Activated naive CD4-positive, alpha-beta T cell treated with anti-CD3 and anti-CD28 coated beads, Interleukin-2, amount 10 ng/mL, durations not matched to agents 7 days and 5 days (primary cell): ENCODE results near the gene RASGRF2.

ENCODE experiments used
- CTCF ChIA-PET: fragments of 350-600 bp; sonication (Branson Sonifier 250); formaldehyde crosslinking; loops from one replicate; lab custom pipeline; 2021; ENCODE audit warnings: antibody characterized with exemption; lab: Charles Lee
- DNase-seq: peaks from one replicate; pipeline ENCODE4 v3.0.0-alpha.2; 2020
- H3K27ac Mint-ChIP-seq: one replicate; pipeline ENCODE4 v1.8.0; 2021; ENCODE audit warnings: mild to moderate bottlenecking, moderate library complexity, mixed read lengths
- H3K27me3 Mint-ChIP-seq: one replicate; pipeline ENCODE4 v1.8.0; 2021; ENCODE audit warnings: mild to moderate bottlenecking, mixed read lengths
- H3K36me3 Mint-ChIP-seq: one replicate; pipeline ENCODE4 v1.8.0; 2021; ENCODE audit warnings: mixed read lengths
- H3K4me1 Mint-ChIP-seq: one replicate; pipeline ENCODE4 v1.8.0; 2021; ENCODE audit warnings: mixed read lengths
- H3K4me3 Mint-ChIP-seq: one replicate; pipeline ENCODE4 v1.8.0; 2021; ENCODE audit warnings: mild to moderate bottlenecking, moderate library complexity, mixed read lengths
- H3K9me3 Mint-ChIP-seq: one replicate; pipeline ENCODE4 v1.8.0; 2021; ENCODE audit warnings: mixed read lengths

RASGRF2 gene

GRCh38 chr5:80933036-80933435, 27.1 kb upstream of the RASGRF2 start:
- Mint-ChIP-seq H3K27me3 (no peaks in the 10 kb centered on the region), H3K4me3 (no peak overlapping the region), H3K9me3 (no peaks in the 10 kb centered on the region), H3K27ac (no peak overlapping the region), H3K36me3 (no peaks in the 10 kb centered on the region), H3K4me1 (peaks cover 3% of the 10 kb centered on the region)
- CTCF ChIA-PET, result no interaction called here
- no peak for DNase-seq

- Mint-ChIP-seq H3K9me3 (no peaks in the 10 kb centered on the region), H3K27me3 (no peaks in the 10 kb centered on the region), H3K4me3 (no peak overlapping the region), H3K36me3 (no peaks in the 10 kb centered on the region), H3K4me1 (peaks cover 3% of the 10 kb centered on the region), H3K27ac (no peak overlapping the region)
- CTCF ChIA-PET, result interaction anchor here (1.1 to 1.2 kb wide), 2 partner anchors 10 to 257 kb away, joined by 3 to 5 read pairs; no protein-coding TSS in a partner anchor
- DNase-seq, result no peak
These were observed 25.4 kb upstream of the RASGRF2 start for GRCh38 chr5:80934751-80935150.

- DNase-seq, result no peak
- Mint-ChIP-seq H3K36me3 (no peaks in the 10 kb centered on the region), H3K9me3 (no peaks in the 10 kb centered on the region), H3K4me1 (peaks cover 3% of the 10 kb centered on the region), H3K27ac (no peak overlapping the region), H3K27me3 (no peaks in the 10 kb centered on the region), H3K4me3 (no peak overlapping the region)
- CTCF ChIA-PET, result interaction anchor here (0.8 to 1.4 kb wide), 5 partner anchors 9 to 230 kb away, joined by 3 to 5 read pairs (median 4); no protein-coding TSS in a partner anchor
These were observed 24.3 kb upstream of the RASGRF2 start for GRCh38 chr5:80935811-80936385.

- H3K36me3 Mint-ChIP-seq, result no peaks in the 10 kb centered on the region
- CTCF ChIA-PET, result interaction anchor here (0.8 to 1.4 kb wide), 2 partner anchors 10 to 229 kb away, joined by 3 to 5 read pairs; no protein-coding TSS in a partner anchor
- H3K4me3 Mint-ChIP-seq, result no peak overlapping the region
- H3K4me1 Mint-ChIP-seq, result peaks cover 3% of the 10 kb centered on the region
- H3K9me3 Mint-ChIP-seq, result no peaks in the 10 kb centered on the region
- no peaks in the 10 kb centered on the region for H3K27me3 Mint-ChIP-seq
- no peak for DNase-seq
- no peak overlapping the region for H3K27ac Mint-ChIP-seq
These were observed 23.3 kb upstream of the RASGRF2 start for GRCh38 chr5:80936881-80937280.

DNA sequence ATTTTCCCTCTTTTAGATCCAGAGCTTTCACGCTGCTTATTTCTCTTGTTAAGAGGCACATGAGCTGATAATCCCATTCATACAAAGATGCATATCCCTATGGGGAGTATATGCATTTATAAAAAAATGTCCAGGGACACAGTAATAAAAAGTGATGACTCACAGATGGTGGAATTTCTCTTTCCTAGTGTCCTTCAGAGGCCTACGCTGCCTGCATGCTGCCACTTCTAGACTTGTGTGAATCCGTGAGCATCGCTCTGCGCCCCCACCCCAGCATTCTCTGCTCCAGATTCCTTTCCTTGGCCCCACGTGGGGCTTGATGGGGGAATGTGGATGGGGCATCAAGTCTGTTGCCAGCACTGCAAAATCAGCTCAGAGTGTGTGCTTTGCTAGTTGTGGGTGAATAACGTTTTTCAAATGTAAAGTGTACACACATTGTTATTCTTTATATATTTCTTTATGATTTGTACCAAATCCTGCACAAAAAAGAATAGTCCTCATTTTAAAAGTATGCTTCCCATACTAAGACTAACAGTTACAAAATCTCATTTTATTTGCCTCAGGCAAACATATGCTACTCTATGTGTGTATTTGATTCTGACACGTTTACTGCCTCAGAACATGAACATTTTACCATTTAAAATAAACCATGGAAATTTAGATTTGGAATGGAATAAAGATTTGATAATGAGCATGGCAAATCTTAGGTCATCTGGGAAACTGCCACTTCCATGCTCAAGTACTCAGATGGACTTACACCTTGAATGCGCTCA, 22.4 kb upstream of the RASGRF2 start:
- H3K9me3 Mint-ChIP-seq, result no peaks in the 10 kb centered on the region
- H3K36me3 Mint-ChIP-seq, result no peaks in the 10 kb centered on the region
- peaks cover 3% of the 10 kb centered on the region for H3K4me1 Mint-ChIP-seq
- H3K27me3 Mint-ChIP-seq, result no peaks in the 10 kb centered on the region
- H3K27ac Mint-ChIP-seq, result no peak overlapping the region
- CTCF ChIA-PET, result no interaction called here
- no peak overlapping the region for H3K4me3 Mint-ChIP-seq
- no peak for DNase-seq

GRCh38 chr5:80941496-80941895, 18.7 kb upstream of the RASGRF2 start:
- Mint-ChIP-seq H3K36me3 (no peaks in the 10 kb centered on the region), H3K4me1 (no peaks in the 10 kb centered on the region), H3K4me3 (no peak overlapping the region), H3K27ac (no peak overlapping the region), H3K27me3 (no peaks in the 10 kb centered on the region), H3K9me3 (no peaks in the 10 kb centered on the region)
- DNase-seq, result no peak
- CTCF ChIA-PET, result no interaction called here

DNA sequence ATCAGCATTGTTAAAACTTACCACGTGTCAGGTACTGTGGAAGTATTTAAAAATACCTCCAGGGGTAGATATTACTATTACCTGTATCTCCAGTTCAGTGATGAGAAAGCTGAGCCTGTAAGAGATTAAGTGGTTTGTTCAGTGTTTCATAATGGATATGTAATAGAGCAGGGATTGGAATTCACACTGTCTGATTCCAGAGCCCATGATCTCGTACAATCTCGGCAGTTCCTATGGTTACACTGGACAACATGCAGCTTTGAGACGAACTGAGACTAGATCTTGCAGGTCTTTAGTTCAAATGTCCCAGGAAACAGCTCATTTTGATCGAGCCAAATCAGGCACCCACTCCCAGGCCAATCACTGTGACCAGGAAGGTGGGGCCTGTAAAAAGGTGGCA, 8.8 kb upstream of the RASGRF2 start:
- Mint-ChIP-seq H3K4me1 (peaks cover 1% of the 10 kb centered on the region), H3K36me3 (no peaks in the 10 kb centered on the region), H3K9me3 (no peaks in the 10 kb centered on the region), H3K27me3 (no peaks in the 10 kb centered on the region), H3K4me3 (no peak overlapping the region), H3K27ac (no peak overlapping the region)
- CTCF ChIA-PET, result no interaction called here
- DNase-seq, result no peak

GRCh38 chr5:80953587-80953986, 6.6 kb upstream of the RASGRF2 start:
- CTCF ChIA-PET, result no interaction called here
- H3K4me1 Mint-ChIP-seq, result peaks cover 19% of the 10 kb centered on the region

GRCh38 chr5:80955082-80955590, 5.0 kb upstream of the RASGRF2 start:
- peaks cover 4% of the 10 kb centered on the region for H3K27me3 Mint-ChIP-seq
- no peak overlapping the region for H3K4me3 Mint-ChIP-seq
- no peaks in the 10 kb centered on the region for H3K9me3 Mint-ChIP-seq
- DNase-seq, result no peak
- peaks cover 32% of the 10 kb centered on the region for H3K4me1 Mint-ChIP-seq
- CTCF ChIA-PET, result interaction anchor here (0.8 to 0.9 kb wide), 2 partner anchors 153 to 345 kb away, joined by 3 to 4 read pairs; no protein-coding TSS in a partner anchor
- no peaks in the 10 kb centered on the region for H3K36me3 Mint-ChIP-seq
- no peak overlapping the region for H3K27ac Mint-ChIP-seq

More at GRCh38 chr5:80953587-80953986, 6.6 kb upstream of the RASGRF2 start:
- H3K27ac Mint-ChIP-seq, result no peak overlapping the region
- no peak overlapping the region for H3K4me3 Mint-ChIP-seq
- no peaks in the 10 kb centered on the region for H3K36me3 Mint-ChIP-seq
- DNase-seq, result no peak
- H3K27me3 Mint-ChIP-seq, result peaks cover 4% of the 10 kb centered on the region
- H3K9me3 Mint-ChIP-seq, result no peaks in the 10 kb centered on the region

GRCh38 chr5:80956272-80956671, 3.9 kb upstream of the RASGRF2 start:
- H3K27me3 Mint-ChIP-seq, result peaks cover 11% of the 10 kb centered on the region
- no peak overlapping the region for H3K4me3 Mint-ChIP-seq
- no peaks in the 10 kb centered on the region for H3K36me3 Mint-ChIP-seq
- CTCF ChIA-PET, result interaction anchor here (0.7 kb wide), 1 partner anchor 163 kb away, joined by 3 read pairs; no protein-coding TSS in a partner anchor
- no peak overlapping the region for H3K27ac Mint-ChIP-seq
- H3K9me3 Mint-ChIP-seq, result no peaks in the 10 kb centered on the region
- H3K4me1 Mint-ChIP-seq, result peaks cover 36% of the 10 kb centered on the region
- no peak for DNase-seq

DNA sequence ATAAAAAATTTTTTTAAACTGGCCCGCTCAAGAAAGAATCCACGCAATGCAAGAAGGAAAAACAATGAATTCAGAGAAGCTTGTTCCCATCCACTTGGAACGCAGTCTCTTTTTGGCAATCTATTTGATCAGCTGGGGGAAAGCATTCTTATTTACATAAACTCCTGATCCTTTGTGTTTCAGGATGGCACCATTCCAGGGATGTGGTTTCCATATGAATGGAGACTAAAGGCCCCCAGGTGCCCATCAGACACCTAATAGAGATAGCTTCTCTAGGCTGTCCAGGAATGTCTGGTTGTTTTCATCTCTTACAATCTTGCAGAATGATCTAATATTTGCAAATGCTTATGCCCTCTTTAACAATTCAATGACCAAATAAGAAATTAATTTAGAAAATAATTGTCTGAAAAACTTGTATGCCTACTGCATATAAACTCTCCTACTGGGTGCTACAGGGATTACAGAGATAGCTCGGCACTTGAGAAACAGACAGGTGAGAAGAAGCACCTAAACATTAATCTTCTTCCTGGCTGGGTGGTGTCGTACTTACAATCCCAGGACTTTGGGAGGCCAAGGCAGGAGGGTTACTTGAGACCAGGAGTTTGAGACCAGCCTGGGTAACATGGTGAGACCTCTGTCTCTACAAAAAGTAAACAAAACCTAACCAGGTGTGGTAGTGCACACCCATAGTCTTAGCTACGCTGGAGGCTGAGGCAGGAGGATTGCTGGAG, 3.0 kb upstream of the RASGRF2 start:
- Mint-ChIP-seq H3K27ac (no peak overlapping the region), H3K4me1 (peaks cover 44% of the 10 kb centered on the region), H3K27me3 (peaks cover 12% of the 10 kb centered on the region), H3K9me3 (no peaks in the 10 kb centered on the region), H3K36me3 (no peaks in the 10 kb centered on the region), H3K4me3 (peak overlapping the region; percentile 3)
- CTCF ChIA-PET, result interaction anchor here (0.7 to 1.1 kb wide), 3 partner anchors 39 to 151 kb away, joined by 3 to 4 read pairs (median 4); no protein-coding TSS in a partner anchor
- no peak for DNase-seq

DNA sequence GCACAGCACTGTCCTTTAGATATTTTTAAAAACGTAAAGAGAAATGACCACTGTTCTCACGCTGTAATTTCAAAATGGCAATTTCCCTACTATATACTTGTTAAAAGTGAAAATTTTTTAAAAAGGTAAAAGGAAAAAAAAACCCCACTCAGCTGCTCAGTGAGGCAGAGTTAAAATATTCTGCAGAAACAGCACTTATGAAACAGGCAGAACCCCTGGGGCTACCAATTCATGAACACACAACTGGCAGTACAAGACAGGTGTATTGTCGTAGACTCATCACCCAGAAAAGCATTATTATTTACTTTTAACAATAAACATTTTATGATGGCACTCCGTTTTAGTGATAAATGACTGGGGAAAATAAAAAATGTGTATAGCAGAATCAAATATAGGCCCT, 1.5 kb upstream of the RASGRF2 start:
- H3K4me1 Mint-ChIP-seq, result peaks cover 55% of the 10 kb centered on the region
- no peaks in the 10 kb centered on the region for H3K9me3 Mint-ChIP-seq
- H3K27me3 Mint-ChIP-seq, result peaks cover 12% of the 10 kb centered on the region
- no peak overlapping the region for H3K4me3 Mint-ChIP-seq
- peak overlapping the region; percentile 84 for H3K27ac Mint-ChIP-seq
- H3K36me3 Mint-ChIP-seq, result no peaks in the 10 kb centered on the region
- DNase-seq, result no peak
- CTCF ChIA-PET, result interaction anchor here (0.7 to 0.8 kb wide), 2 partner anchors 149 to 228 kb away, joined by 3 to 5 read pairs; no protein-coding TSS in a partner anchor

- Mint-ChIP-seq H3K27me3 (peaks cover 12% of the 10 kb centered on the region), H3K27ac (no peak overlapping the region), H3K9me3 (no peaks in the 10 kb centered on the region), H3K36me3 (no peaks in the 10 kb centered on the region), H3K4me3 (peak overlapping the region; percentile 71), H3K4me1 (peaks cover 57% of the 10 kb centered on the region)
- CTCF ChIA-PET, result no interaction called here
- DNase-seq, result no peak
These were observed 1.0 kb upstream of the RASGRF2 start for GRCh38 chr5:80959138-80959537.
